HS-27A (cell line): ENCODE measurements around the gene FAM229A.

ENCODE experiments used
- DNase-seq: peaks from one replicate; pipeline ENCODE4 v3.0.0-alpha.2; 2012; ENCODE audit warnings: low read depth, missing footprints

The FAM229A gene

DNA sequence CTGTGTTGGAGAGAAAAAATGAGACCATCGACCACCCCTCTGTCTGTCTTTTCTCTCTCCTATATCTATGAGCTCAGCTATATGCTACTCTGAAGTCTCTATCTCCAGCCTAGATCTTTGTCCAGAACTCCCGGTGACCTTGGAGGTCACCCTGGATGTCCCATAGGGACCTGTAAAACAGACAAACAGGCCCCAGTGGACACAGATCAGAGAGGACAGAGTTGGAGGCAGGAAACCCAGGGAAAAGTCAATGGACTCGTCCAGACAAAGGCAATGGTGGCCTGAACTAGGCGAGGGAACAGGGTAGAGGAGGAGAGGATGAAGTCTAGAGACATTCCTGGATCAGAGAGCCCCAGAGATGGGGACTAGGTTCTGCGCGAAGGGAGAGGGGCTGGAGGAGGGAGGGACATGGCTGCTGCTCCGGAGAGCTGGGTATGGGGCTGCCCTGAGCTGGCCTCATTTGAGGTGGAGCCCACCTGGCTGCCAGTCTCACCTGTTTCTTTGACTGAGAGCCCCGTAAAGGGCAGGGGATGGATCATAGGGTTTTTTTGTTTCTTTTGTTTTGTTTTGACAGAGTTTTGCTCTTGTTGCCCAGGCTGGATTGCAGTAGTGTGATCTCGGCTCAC lies 15.6 kb downstream of the FAM229A start:
- no peak for DNase-seq

DNA sequence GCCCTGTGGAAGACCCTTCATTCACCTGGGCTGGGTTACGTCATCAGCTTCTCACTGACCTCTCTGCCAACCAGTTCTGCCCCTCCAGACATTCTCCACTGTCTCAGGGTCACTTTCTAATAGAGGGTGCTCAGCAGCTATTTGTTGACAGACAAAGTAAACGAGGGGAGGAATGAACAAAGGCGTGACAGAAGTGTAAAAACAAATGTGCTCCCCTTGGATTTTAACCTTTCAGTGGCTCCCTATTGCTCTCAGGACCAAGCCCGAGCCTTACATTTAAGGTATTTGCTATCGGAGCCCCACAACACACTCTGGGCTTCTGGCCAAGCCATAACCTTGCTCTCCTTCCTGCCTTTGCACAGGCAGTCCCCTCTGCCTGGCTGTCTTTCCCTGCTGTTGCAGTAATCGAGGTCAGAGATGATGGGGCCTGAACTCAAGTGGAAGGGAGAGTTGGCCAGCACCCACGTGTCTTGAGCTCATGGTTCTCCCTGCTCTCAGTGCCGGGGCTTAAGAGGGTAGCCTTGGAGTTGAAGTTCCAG lies 16.9 kb downstream of the FAM229A start:
- DNase-seq, result no peak

DNA sequence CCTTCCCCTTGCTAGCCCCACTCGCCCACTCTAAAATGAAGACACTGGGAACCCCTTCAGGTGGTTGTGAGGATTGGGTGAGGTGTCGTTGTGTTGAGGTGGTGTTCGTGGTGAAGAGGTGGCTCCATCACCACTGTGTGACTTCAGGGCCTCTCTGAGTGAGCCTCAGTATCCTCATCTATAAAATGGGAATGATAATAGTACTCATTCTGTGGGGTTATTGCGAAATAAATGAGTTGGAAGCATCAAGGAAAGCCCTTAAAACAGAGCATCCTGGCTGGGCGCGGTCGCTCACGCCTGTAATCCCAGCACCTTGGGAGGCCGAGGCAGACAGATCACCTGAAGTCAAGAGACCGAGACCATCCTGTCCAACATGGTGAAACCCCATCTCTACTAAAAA lies 19.6 kb downstream of the FAM229A start:
- DNase-seq, result no peak

DNA sequence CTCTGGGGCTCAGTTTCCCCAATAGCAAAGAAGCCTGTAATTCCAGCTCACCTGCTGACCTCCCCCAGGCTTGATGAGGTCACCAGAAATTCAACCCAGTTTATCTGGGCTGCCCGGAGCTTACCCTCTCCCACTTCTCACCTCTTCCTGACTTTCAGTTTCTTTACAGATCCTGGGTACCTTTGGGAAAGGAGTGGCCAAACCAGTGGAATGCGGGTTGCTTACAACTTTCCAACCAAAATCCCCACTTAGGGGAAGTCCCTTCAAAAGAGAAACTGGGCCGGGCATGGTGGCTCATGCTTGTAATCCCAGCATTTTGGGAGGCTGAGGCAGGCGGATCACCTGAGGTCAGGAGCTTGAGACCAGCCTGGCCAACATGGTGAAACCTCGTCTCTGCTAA lies 20.3 kb downstream of the FAM229A start:
- DNase-seq, result no peak

DNA sequence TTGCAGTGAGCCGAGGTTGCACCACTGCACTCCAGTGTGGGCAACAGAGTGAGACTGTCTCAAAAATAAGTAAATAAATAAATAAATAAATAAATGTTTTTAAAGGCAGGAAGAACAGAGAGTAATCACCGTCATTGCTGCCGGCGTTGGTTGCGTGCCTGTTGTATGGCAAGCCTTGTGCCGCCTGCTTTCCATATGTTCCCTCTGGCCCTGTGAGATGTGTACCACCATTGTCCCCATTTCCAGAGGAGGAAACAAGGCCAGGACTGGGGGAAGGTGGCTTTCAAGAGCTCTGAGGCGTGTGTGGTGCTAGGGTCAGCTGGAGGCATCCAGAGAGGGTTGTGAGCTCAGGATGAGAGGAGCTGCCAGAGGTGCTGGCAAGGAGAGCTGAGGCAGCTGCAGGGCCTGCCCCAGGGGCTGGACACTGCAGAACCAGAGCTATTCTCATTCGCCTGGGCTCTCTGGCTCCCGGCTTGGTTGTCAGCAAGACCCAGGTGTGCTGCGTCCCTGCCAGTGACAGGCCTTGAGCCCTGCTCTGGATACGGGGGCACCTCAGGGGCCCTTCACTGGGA lies 21.0 kb downstream of the FAM229A start:
- DNase-seq, result no peak

DNA sequence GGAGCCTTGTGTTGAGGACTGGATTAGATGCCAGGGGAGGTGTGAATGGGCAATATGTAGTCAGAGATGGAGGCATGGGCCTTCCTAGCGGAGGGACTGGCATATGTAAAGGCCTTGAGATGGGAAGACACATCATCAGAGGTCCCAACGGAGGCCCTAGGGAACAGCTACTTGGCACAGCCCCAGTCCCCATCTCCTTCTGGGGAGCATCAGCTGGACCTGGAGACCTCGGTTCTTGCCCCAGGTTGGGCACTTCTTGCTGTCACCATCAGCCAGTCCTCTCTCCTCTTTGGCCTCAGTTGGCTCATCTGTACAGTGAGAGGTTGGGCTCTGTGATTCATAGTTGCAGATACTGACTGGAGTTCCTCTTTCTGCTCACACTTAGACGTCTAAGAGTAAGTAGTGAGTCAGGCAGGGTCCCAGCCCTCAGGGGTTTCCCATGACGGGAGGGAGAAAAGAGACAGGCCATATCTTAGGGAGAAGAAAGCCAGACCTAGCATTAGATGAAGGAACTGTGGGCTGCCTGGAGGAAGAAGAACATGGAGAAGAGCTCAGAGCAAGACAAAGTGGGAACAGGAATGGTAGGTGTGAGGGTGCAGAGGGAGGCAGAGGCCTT lies 22.8 kb downstream of the FAM229A start:
- no peak for DNase-seq

DNA sequence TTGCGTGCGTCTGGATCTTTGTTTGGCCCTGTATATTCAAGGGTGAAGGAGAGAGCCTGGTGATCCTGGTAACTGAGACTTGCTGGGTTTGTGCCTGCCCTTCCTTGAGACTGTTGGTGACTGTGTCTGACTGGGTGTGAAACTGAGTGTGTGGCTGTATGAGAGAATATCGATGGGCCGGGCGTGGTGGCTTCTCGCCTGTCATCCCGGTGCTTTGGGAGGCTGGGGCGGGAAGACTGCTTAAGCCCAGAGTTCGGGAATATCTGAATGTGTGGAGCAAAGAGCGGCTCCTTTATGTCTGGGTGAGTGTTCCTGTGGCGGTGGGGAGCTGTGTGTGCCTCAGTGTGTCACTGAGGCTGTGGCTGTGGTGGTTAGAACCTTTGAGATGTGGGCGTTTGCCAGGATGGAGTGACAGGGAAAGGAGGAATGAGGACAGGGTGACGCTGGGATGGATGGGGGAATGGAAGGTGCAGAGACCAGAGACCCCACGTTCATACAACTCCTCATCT lies 23.6 kb downstream of the FAM229A start:
- DNase-seq, result no peak

DNA sequence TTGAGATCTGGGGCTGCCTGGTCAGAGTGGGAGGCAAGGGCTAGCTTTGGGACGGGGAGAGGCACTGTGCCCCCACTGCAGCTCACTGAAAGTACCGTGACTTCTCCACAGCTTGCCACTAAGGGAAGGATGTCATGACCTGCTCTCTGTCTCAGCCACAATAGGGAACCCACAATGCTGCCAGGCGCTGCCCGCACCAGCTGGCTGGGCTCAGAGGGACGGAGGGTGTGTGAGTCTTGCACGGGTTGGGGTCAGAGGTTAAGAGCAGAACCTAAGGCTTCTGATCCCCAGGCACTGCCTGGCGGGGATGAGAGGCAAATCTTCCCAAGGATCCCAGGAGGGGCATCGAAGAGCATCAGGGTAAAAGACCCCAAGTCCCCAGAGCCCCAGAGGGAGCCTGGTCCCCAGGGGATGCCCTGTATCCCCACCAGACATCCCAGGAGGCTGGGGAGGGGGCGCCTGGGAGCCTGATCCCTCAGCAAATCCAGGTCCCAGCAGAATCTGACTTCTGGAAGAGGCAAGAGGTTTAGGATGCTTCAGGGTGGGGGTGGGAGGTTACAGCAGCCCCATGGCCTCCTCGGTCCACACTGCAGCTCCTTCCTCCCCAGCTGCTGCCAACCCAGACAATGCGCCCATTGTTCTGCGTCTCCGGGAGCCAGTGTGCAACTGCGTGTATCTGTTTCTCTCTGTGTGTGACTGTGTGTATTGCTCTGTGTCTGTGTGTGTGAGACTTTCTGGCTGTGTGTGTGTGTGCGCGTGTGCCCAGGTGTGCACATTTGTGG lies 24.2 kb downstream of the FAM229A start:
- no peak for DNase-seq

DNA sequence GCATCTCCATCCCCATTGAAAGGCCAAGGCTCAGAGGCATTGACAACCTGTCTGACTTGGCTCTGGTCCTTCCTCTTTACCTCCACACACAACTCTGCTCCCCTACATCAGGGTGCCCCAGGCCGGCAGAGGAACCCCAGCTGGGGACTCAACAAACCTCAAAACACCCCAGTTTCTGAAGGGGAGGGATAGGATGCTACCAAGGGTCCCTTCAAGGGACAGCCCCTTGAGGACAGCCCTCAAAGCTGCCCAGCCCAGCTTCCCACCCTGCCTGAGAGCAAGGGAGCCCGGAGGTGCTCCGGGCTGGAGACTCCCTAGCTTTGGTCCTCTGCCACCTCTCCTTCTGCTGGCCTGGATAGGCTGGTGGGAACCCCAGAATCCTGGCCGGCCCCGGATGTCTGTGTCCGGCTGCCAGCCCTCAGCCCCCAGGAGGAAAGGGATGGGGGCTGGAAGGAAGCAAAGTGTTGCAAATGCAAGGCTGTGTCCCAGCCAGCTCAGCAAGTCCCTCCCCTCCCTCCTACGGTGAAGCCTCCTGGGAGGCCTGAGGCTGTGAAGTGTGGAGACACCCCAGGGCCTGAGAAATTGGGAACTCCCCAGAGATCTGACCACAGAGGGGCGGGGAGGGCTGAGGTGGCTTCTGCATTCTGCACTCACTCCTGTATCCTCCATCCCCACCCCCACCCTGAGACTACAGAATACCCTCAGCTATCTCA lies 25.2 kb downstream of the FAM229A start:
- no peak for DNase-seq

DNA sequence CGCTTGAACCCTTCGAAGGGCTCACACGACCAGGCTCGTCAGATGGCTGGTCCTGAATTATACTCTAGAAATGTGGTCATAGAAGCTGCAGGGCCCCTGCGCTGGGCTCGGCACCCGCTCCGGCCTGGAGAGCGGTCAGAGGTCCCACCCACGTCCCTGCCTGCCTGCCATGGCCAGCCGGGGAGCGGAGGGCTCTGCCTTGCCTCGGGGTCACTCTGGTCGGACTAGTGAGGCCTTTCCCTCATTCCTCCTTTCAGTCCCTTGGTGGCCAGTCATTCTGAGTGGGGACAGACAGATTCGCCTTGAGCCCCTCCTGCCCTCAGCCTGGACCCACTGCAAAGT lies 25.7 kb downstream of the FAM229A start:
- DNase-seq, result no peak

DNA sequence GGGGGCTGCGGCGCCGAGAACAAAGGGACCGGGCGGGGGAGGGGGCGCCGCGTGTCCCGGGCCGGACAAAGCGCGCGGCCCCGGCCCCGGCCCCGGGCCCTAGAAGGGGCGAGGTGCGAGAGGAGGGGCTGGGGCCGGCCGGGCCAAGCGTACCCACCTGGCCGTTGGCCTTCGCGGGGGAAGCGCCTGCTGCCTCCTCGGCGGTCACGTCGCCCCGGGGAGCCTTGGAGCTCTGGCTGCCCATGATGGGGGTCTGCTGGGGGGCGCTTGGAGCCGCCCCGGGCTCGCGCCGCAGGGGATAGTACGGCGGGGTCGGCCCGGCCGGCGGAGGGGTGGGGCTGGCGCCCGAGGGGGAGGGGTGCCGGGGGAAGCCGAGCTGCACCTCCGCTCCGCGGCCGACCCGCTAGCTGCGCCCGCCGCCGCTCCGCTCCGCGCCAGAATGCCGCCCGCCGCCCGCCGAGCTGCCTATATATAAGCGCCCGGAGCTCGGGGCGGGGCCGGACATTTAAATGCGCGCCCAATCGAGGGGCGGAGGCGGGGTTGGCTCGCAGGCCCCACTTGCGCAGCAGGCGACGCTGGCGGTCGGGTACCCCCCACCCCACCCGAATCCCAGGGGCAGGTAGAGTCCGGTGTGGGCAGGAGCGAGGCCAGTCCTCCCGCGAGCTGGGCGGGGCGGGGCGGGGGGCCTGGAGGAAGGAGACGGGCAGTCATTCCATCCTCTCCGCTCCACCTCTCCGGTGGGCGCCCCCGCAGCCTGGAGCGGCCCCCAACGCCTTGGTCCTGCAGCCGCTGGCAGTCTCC lies 26.3 kb downstream of the FAM229A start, which contains the start of gene MARCKSL1:
MARCKSL1 (minus strand) TSS at position 444 of the 801 bp plus-strand sequence; CDS start at position 244, 200 bp downstream.
- no peak for DNase-seq

DNA sequence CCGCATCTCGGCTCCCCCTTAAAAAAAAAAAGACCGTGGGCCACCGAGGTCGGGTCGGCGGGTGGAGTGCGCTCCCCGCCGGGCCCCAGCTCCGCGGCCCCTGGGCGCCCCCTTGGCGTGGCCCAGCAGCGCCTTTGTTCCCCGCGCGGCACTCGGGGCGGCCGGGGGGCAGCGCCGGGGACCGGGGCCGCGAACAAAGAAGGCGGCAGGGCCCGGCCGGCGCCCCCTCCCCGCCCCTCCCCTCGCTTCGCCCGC lies 26.8 kb downstream of the FAM229A start:
- DNase-seq, result no peak

DNA sequence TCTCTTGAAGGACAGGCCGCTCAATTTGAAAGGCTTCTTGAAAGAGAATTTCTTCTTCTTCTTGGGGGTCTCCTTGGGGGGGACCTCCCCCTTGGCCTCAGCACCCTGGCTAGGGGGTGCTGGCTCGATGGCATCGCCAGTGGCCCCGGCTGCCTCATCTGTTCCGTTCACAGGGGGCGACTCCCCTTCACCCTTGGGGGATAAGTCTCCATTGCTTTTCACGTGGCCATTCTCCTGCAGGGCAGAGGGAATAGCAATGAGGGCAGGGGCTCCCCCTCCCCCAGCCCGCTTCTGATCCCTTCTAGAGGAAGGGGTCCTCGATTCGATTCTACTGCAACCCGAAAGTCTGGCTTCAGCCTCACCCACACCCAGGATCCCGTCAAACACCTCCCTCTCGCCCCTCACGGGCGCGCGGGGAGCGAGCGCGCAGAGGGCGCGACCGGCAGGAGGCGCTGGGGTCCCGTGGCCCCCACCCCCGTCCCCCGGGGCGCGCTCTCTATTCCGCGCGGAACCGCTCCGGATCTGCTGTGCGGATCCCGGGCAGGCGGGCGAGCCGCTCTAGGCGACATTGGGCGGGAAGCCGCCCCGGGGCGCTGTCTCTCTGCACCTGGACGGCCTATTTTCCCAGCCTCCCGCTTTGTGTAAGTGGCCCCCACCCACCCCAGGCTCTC lies 27.3 kb downstream of the FAM229A start:
- DNase-seq, result no peak

DNA sequence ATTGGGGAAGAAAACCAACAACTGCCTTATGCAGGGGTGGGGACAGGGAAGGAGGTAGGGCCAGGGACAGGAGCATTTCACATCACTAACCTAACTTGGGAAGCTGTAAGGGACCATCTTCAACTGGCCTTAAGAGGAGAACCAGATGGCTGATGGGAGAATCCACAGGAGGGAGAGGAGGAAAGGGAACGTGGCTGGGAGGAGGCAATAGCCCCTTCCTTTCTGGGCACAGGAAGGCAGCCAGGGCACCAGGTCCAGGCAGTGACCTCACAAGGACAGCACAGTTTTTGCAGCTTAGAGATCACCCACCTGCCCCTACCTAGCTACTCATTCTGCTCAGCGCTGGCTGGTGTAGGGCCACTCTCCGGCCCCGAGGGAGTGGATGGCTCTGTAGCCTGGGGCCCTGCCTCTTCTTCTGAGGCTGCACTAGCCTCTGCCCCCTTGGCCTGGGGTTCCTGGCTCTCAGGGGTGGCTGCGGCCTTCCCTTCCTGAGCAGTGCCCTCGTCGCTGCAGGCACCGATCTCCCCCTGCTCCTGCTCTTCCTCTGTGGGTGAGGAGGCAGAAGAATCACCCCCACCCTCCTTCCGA lies 27.9 kb downstream of the FAM229A start:
- DNase-seq, result no peak

DNA sequence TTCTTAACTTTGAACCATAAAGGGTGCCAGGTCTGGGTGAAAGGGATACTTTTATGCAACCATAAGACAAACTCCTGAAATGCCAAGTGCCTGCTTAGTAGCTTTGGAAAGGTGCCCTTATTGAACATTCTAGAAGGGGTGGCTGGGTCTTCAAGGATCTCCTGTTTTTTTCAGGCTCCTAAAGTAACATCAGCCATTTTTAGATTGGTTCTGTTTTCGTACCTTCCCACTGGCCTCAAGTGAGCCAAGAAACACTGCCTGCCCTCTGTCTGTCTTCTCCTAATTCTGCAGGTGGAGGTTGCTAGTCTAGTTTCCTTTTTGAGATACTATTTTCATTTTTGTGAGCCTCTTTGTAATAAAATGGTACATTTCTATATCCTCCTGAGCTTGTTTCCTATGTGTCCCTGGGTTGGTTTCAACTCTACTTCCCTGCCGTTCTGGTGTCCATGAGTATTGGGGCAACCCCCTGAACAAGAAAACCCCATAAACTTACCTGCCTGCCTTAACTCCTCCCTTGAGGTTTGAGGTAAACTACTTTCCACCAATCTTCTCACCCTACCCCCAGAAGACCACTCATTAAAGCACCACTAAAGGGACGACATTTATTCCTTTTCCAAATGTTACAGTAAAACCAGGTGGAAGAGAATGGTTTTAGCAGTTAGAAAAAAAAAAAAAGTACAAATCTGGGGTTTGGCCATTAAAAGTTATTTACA lies 28.9 kb downstream of the FAM229A start:
- DNase-seq, result no peak

DNA sequence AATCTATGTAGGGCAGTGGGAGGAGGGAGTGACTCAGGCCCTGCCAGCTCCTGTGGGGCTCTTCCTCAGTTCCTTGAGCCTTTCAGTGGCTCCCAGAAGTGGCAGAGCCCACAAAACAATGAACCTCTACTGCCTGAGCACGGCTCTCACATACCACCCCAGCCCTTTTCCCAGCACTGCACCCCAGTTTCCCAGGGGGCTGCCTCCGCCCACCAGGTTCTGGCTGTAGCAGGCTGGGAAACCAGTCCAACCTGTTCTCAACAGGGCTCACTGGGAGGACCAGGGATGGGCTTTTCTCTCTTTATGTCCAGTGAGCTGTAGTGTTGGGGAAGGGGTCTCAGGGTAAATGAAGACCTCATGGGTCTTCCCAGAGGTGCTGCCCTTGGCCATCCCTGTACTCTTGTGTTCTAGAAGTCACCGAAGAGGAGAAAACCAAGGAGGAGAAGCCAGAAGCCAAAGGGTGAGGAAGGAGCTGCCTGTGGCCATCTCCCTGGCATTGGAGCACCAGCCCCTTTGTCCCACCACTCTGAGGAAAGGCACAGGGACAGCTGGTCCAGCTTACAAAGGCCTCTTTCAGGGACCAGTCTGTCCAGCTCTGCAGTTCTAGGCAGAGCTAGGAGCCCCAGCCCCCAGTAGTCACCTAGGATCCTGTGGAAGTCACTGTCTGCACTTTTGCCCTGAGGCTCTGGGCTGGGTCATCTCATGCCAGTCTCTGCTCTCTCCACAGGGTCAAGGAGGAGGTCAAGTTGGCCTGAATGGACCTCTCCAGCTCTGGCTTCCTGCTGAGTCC lies 29.8 kb downstream of the FAM229A start:
- DNase-seq, result no peak

DNA sequence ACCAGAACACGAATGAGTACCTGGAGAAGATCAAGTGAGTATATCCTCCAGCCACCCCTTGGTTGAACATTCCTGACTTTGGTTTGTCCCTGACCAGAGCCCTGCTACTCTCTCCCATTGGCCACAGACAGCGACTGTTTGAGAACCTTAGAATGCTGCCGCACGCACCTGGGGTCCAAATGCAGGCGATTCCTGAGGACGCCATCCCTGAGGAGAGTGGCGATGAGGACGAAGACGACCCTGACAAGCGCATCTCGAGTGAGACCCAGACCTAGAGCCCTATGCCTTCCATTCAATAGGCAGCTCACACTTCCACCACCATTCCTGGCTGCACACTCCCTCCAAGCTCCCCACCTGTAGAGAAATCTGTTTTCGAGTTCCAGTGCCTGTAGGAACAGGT lies 30.7 kb downstream of the FAM229A start:
- no peak for DNase-seq

DNA sequence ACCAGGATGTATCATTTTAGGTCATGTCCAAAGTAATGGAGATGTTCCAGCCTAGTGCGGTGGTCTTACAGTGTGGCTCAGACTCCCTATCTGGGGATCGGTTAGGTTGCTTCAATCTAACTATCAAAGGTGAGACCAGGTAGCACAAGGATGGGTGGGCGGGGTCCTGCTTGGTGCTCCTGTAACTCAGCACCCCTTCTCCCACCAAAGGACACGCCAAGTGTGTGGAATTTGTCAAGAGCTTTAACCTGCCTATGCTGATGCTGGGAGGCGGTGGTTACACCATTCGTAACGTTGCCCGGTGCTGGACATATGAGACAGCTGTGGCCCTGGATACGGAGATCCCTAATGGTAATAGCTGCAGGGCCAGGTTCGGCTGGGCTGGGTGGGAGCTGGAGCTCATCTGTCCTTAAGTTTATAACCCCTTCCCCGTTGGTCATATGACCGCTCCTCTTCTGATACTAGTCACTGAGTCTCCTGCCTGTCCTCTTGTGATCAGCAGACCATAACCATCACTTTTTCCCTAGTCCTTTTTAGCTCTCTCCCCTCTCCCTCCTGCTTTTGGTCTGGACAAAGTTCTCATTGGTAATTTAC lies 31.6 kb downstream of the FAM229A start:
- no peak for DNase-seq
